ENCODE measurements around the gene TRIM24. TPM values are rescaled to one million over a fixed set of nuclear protein-coding genes. Genes with fewer than 3 reads are reported as not detected.

The TRIM24 gene
- polyA plus RNA-seq, 1 of the 3 experiments (the other 2 are of a cell fraction): 5.3 TPM

DNA sequence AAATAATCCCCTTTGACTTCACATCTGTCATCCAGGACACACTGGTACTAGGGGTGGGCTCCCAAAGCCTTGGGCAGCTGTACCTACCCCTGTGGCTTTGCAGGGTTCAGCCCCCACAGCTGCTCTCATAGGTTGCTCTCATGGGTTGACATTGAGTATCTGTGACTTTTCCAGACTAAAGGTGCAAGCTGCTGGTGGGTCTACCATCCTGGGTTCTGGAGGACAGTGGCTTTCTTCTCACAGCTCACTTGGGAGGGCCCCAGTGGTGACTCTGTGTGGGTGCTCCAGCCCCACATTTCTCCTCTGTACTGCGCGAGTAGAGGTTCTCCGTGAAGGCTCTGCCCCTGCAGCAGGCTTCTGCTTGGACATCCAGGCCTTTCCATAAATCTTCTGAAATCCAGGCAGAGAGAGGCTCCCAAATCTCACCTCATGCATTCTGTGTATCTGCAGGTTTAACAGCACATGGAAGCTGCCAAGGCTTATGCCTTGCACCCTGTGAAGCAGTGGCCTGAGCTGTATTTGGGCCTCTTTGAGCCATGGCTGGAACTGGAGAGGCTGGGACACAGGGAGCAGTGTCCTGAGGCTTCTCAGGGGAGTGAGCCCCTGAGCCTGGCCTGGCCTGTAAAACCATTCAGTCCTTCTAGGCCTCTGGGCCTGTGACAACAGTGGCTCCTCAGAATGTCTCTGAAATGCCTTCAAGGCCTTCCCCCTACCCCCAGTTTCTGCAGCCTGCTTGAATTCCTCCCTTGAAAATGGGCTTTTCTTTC, 52.2 kb downstream of the TRIM24 start:
- no peak overlapping the region for H3K4me3 ChIP-seq (ENCODE audit: low read depth in 2 of 2, low read length in 1 of 2)
- DNase-seq: no peak
- H3K27me3 ChIP-seq (ENCODE audit: insufficient read depth): no peaks in the 10 kb centered on the region
- ChIA-PET CTCF (interaction anchor here (0.8 kb wide), 1 partner anchor 10 kb away, joined by 3 read pairs; no protein-coding TSS in a partner anchor), POLR2A (no interaction called here)
- peaks cover 26% of the 10 kb centered on the region; the same call in 1 of the 2 replicates for H3K79me2 ChIP-seq (ENCODE audit: insufficient read depth)
- no peak for TF ChIP-seq POLR2AphosphoS5 (IDR thresholded peaks at IDR 0.05; ENCODE audit: low read depth, low read length)
- TF ChIP-seq RFX5 (IDR thresholded peaks at IDR 0.05; ENCODE audit: low read length): no peak
- TF ChIP-seq TAF1 (IDR thresholded peaks at IDR 0.05; ENCODE audit: borderline replicate concordance, low read depth, low read length): no peak
- TF ChIP-seq, protein P1, sequence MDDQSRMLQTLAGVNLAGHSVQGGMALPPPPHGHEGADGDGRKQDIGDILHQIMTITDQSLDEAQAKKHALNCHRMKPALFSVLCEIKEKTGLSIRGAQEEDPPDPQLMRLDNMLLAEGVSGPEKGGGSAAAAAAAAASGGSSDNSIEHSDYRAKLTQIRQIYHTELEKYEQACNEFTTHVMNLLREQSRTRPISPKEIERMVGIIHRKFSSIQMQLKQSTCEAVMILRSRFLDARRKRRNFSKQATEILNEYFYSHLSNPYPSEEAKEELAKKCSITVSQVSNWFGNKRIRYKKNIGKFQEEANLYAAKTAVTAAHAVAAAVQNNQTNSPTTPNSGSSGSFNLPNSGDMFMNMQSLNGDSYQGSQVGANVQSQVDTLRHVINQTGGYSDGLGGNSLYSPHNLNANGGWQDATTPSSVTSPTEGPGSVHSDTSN (IDR thresholded peaks at IDR 0.05): no peak
- no peak for TF ChIP-seq TCF12 (IDR thresholded peaks at IDR 0.05)
- TF ChIP-seq TEAD4 (IDR thresholded peaks at IDR 0.05; ENCODE audit: borderline replicate concordance, insufficient read depth): no peak
- TF ChIP-seq, protein P2, sequence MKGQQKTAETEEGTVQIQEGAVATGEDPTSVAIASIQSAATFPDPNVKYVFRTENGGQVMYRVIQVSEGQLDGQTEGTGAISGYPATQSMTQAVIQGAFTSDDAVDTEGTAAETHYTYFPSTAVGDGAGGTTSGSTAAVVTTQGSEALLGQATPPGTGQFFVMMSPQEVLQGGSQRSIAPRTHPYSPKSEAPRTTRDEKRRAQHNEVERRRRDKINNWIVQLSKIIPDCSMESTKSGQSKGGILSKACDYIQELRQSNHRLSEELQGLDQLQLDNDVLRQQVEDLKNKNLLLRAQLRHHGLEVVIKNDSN (IDR thresholded peaks at IDR 0.05; ENCODE audit: borderline replicate concordance, low read depth): no peak
- no peak for TF ChIP-seq JUND (IDR thresholded peaks at IDR 0.05)
- TF ChIP-seq FOXJ3 (CRISPR knock-in tag; IDR thresholded peaks at IDR 0.05): no peak
- TF ChIP-seq, protein P3, sequence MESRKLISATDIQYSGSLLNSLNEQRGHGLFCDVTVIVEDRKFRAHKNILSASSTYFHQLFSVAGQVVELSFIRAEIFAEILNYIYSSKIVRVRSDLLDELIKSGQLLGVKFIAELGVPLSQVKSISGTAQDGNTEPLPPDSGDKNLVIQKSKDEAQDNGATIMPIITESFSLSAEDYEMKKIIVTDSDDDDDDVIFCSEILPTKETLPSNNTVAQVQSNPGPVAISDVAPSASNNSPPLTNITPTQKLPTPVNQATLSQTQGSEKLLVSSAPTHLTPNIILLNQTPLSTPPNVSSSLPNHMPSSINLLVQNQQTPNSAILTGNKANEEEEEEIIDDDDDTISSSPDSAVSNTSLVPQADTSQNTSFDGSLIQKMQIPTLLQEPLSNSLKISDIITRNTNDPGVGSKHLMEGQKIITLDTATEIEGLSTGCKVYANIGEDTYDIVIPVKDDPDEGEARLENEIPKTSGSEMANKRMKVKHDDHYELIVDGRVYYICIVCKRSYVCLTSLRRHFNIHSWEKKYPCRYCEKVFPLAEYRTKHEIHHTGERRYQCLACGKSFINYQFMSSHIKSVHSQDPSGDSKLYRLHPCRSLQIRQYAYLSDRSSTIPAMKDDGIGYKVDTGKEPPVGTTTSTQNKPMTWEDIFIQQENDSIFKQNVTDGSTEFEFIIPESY (IDR thresholded peaks at IDR 0.05; ENCODE audit: borderline replicate concordance, low read depth): no peak
- no peak for TF ChIP-seq CHD2 (IDR thresholded peaks at IDR 0.05; ENCODE audit: low read length, partially characterized antibody)
- no peak overlapping the region for H3K9ac ChIP-seq
- H3K36me3 ChIP-seq (replicated peaks in 1 of 2; ENCODE audit: control insufficient read depth in 1 of 2, insufficient read depth in 2 of 2, low read length in 1 of 2): peaks cover 0 to 20% of the 10 kb centered on the region in 2 experiments
- peaks cover 0 to 3% of the 10 kb centered on the region in 2 experiments; a peak in 2 of 4 replicates for H3K4me1 ChIP-seq (ENCODE audit: control insufficient read depth in 1 of 2, insufficient read depth in 2 of 2, low read depth in 1 of 2, low read length in 1 of 2)
- H3K9me3 ChIP-seq: no peaks in the 10 kb centered on the region
- 96% methylated on average over 3 of the region's 3 CpGs for WGBS (ENCODE audit: low lambda C conversion rate)
- no peak overlapping the region for H3K4me2 ChIP-seq
- no peaks in the 10 kb centered on the region for H4K20me1 ChIP-seq (ENCODE audit: insufficient read depth)
- no peaks in the 10 kb centered on the region for H3F3A ChIP-seq (replicated peaks; ENCODE audit: insufficient read depth)
- H2AFZ ChIP-seq (ENCODE audit: low read depth): no peak overlapping the region
- H3K9me2 ChIP-seq: no peaks in the 10 kb centered on the region
- H3K27ac ChIP-seq (ENCODE audit: low read depth in 2 of 2, low read length in 1 of 2): no peak overlapping the region

DNA sequence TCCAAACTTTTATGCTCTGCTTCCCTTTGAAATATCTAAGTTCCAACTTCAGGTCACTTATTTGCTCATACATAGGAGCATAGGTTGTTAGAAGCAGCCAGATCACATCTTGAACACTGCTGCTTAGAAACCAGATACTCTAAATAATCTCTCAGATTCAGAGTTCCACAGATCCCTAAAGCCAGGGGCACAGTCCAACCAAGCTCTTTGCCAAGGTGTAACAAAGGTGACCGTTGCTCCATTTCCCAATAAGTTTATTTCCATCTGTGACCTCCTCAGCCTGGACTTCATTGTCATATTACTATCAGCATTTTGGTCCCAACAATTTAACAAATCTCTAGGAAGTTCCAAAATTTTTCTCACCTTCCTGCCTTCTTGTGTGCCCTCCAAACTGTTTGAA, 52.8 kb downstream of the TRIM24 start:
- 88% methylated on average over 1 of the region's 1 CpG for WGBS (ENCODE audit: low lambda C conversion rate)
- ChIA-PET POLR2A (no interaction called here), CTCF (interaction anchor here (0.8 kb wide), 1 partner anchor 10 kb away, joined by 3 read pairs; no protein-coding TSS in a partner anchor)
- Histone ChIP-seq H3K9ac (no peak overlapping the region), H3K4me3 (ENCODE audit: low read depth in 2 of 2, low read length in 1 of 2) (no peak overlapping the region), H3K27ac (ENCODE audit: low read depth in 2 of 2, low read length in 1 of 2) (no peak overlapping the region), H3K27me3 (ENCODE audit: insufficient read depth) (no peaks in the 10 kb centered on the region), H3K4me2 (no peak overlapping the region), H3K4me1 (ENCODE audit: control insufficient read depth in 1 of 2, insufficient read depth in 2 of 2, low read depth in 1 of 2, low read length in 1 of 2) (peaks cover 0 to 3% of the 10 kb centered on the region in 2 experiments; a peak in 2 of 4 replicates), H3F3A (replicated peaks; ENCODE audit: insufficient read depth) (no peaks in the 10 kb centered on the region), H2AFZ (ENCODE audit: low read depth) (no peak overlapping the region), H4K20me1 (ENCODE audit: insufficient read depth) (no peaks in the 10 kb centered on the region), H3K9me2 (no peaks in the 10 kb centered on the region), H3K36me3 (replicated peaks in 1 of 2; ENCODE audit: control insufficient read depth in 1 of 2, insufficient read depth in 2 of 2, low read length in 1 of 2) (peaks cover 3 to 26% of the 10 kb centered on the region in 2 experiments), H3K79me2 (ENCODE audit: insufficient read depth) (peaks cover 22% of the 10 kb centered on the region; the same call in 1 of the 2 replicates), H3K9me3 (no peaks in the 10 kb centered on the region)
- no peak for DNase-seq
- TF ChIP-seq TAF1 (IDR thresholded peaks at IDR 0.05; ENCODE audit: borderline replicate concordance, low read depth, low read length) (no peak), RXRA (IDR thresholded peaks at IDR 0.05; ENCODE audit: borderline replicate concordance, low read depth) (no peak), TEAD4 (IDR thresholded peaks at IDR 0.05; ENCODE audit: borderline replicate concordance, insufficient read depth) (no peak), TCF12 (IDR thresholded peaks at IDR 0.05) (no peak), SMC3 (IDR thresholded peaks at IDR 0.05; ENCODE audit: low read depth, low read length) (no peak), MEF2A (IDR thresholded peaks at IDR 0.05; ENCODE audit: borderline replicate concordance, low read depth) (no peak), RFX5 (IDR thresholded peaks at IDR 0.05; ENCODE audit: low read length) (no peak)
- TF ChIP-seq, protein P1 (IDR thresholded peaks at IDR 0.05): no peak
- TF ChIP-seq, protein P4, sequence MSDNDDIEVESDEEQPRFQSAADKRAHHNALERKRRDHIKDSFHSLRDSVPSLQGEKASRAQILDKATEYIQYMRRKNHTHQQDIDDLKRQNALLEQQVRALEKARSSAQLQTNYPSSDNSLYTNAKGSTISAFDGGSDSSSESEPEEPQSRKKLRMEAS (IDR thresholded peaks at IDR 0.05; ENCODE audit: low read depth): no peak
- TF ChIP-seq, protein P5, sequence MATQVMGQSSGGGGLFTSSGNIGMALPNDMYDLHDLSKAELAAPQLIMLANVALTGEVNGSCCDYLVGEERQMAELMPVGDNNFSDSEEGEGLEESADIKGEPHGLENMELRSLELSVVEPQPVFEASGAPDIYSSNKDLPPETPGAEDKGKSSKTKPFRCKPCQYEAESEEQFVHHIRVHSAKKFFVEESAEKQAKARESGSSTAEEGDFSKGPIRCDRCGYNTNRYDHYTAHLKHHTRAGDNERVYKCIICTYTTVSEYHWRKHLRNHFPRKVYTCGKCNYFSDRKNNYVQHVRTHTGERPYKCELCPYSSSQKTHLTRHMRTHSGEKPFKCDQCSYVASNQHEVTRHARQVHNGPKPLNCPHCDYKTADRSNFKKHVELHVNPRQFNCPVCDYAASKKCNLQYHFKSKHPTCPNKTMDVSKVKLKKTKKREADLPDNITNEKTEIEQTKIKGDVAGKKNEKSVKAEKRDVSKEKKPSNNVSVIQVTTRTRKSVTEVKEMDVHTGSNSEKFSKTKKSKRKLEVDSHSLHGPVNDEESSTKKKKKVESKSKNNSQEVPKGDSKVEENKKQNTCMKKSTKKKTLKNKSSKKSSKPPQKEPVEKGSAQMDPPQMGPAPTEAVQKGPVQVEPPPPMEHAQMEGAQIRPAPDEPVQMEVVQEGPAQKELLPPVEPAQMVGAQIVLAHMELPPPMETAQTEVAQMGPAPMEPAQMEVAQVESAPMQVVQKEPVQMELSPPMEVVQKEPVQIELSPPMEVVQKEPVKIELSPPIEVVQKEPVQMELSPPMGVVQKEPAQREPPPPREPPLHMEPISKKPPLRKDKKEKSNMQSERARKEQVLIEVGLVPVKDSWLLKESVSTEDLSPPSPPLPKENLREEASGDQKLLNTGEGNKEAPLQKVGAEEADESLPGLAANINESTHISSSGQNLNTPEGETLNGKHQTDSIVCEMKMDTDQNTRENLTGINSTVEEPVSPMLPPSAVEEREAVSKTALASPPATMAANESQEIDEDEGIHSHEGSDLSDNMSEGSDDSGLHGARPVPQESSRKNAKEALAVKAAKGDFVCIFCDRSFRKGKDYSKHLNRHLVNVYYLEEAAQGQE (IDR thresholded peaks at IDR 0.05; ENCODE audit: low read depth, low read length): no peak

Data from SK-N-SH (cell line).